HEK293 (cell line): ENCODE data around the gene ATXN2.

ENCODE experiments used
- AEBP2 ChIP-seq: fragments of 450-650 bp; formaldehyde crosslinking; IDR thresholded peaks from 2 replicates; pipeline ENCODE4 v1.5.1; 2016; ENCODE audit warnings: missing biosample characterization, missing genetic modification characterization, borderline replicate concordance
- BCL11A ChIP-seq: fragments of 450-650 bp; formaldehyde crosslinking; IDR thresholded peaks from 2 replicates; pipeline ENCODE4 v1.5.1; 2016; ENCODE audit warnings: low read depth, missing biosample characterization, missing genetic modification characterization
- GLIS1 ChIP-seq: fragments of 450-650 bp; formaldehyde crosslinking; IDR thresholded peaks from 2 replicates; pipeline ENCODE4 v1.5.1; 2016; ENCODE audit warnings: missing biosample characterization, missing genetic modification characterization
- KLF1 ChIP-seq: fragments of 450-650 bp; formaldehyde crosslinking; IDR thresholded peaks from 2 replicates; pipeline ENCODE4 v1.5.1; 2016; ENCODE audit warnings: missing biosample characterization, missing genetic modification characterization
- PRDM1 ChIP-seq: fragments of 450-650 bp; formaldehyde crosslinking; IDR thresholded peaks from 2 replicates; pipeline ENCODE4; 2016; ENCODE audit warnings: missing biosample characterization, missing genetic modification characterization
- TRIM28 ChIP-seq: IDR thresholded peaks from 2 replicates; pipeline ENCODE4 v1.6.1; 2011; ENCODE audit warnings: low read length, control low read depth, borderline replicate concordance
- ZBTB1 ChIP-seq: fragments of 450-650 bp; formaldehyde crosslinking; IDR thresholded peaks from 2 replicates; pipeline ENCODE4 v1.5.1; 2016; ENCODE audit warnings: missing biosample characterization, missing genetic modification characterization
- ZFHX2 ChIP-seq: fragments of 450-650 bp; formaldehyde crosslinking; conservative IDR thresholded peaks from 2 replicates; pipeline ENCODE4 v1.5.1; 2016; ENCODE audit warnings: missing biosample characterization, missing genetic modification characterization
- ZNF10 ChIP-seq: fragments of 450-650 bp; formaldehyde crosslinking; IDR thresholded peaks from 2 replicates; pipeline ENCODE4 v1.5.1; 2017; ENCODE audit warnings: missing biosample characterization, missing genetic modification characterization
- ZNF114 ChIP-seq: fragments of 450-650 bp; formaldehyde crosslinking; IDR thresholded peaks from 2 replicates; pipeline ENCODE4 v1.5.0; 2017; ENCODE audit warnings: missing biosample characterization, missing genetic modification characterization
- ZNF311 ChIP-seq: fragments of 450-650 bp; formaldehyde crosslinking; IDR thresholded peaks from 2 replicates; pipeline ENCODE4 v1.5.1; 2017; ENCODE audit warnings: missing biosample characterization, missing genetic modification characterization, borderline replicate concordance
- ZNF341 ChIP-seq: fragments of 450-650 bp; formaldehyde crosslinking; IDR thresholded peaks from 2 replicates; pipeline ENCODE4; 2016; ENCODE audit warnings: low read depth, missing biosample characterization, missing genetic modification characterization
- ZNF362 ChIP-seq: fragments of 450-650 bp; formaldehyde crosslinking; IDR thresholded peaks from 2 replicates; pipeline ENCODE4 v1.5.1; 2016; ENCODE audit warnings: missing biosample characterization, missing genetic modification characterization
- ZNF394 ChIP-seq: fragments of 450-650 bp; formaldehyde crosslinking; IDR thresholded peaks from 2 replicates; pipeline ENCODE4 v1.5.1; 2016; ENCODE audit warnings: missing biosample characterization, missing genetic modification characterization, mild to moderate bottlenecking, moderate library complexity, borderline replicate concordance
- ZNF398 ChIP-seq: fragments of 450-650 bp; formaldehyde crosslinking; IDR thresholded peaks from 2 replicates; pipeline ENCODE4 v1.5.1; 2017; ENCODE audit warnings: missing biosample characterization, missing genetic modification characterization
- ZNF404 ChIP-seq: fragments of 450-650 bp; formaldehyde crosslinking; IDR thresholded peaks from 2 replicates; pipeline ENCODE4 v1.5.1; 2017; ENCODE audit warnings: missing biosample characterization, missing genetic modification characterization
- ZNF48 ChIP-seq: fragments of 450-650 bp; formaldehyde crosslinking; IDR thresholded peaks from 2 replicates; pipeline ENCODE4 v1.5.1; 2016; ENCODE audit warnings: missing biosample characterization, missing genetic modification characterization
- ZNF513 ChIP-seq: fragments of 450-650 bp; IDR thresholded peaks from 2 replicates; pipeline ENCODE4 v1.5.1; 2018; ENCODE audit warnings: missing biosample characterization, missing genetic modification characterization
- ZNF514 ChIP-seq: fragments of 450-650 bp; formaldehyde crosslinking; IDR thresholded peaks from 2 replicates; pipeline ENCODE4 v1.5.1; 2016; ENCODE audit warnings: missing biosample characterization, missing genetic modification characterization
- ZNF529 ChIP-seq: fragments of 450-650 bp; formaldehyde crosslinking; IDR thresholded peaks from 2 replicates; pipeline ENCODE4 v1.5.1; 2017; ENCODE audit warnings: missing genetic modification characterization, missing biosample characterization; ENCODE audit not compliant: insufficient replicate concordance
- ZNF560 ChIP-seq: fragments of 450-650 bp; formaldehyde crosslinking; IDR thresholded peaks from 2 replicates; pipeline ENCODE4 v1.5.1; 2017; ENCODE audit warnings: missing biosample characterization, missing genetic modification characterization, borderline replicate concordance
- ZNF600 ChIP-seq: fragments of 450-650 bp; formaldehyde crosslinking; IDR thresholded peaks from 2 replicates; pipeline ENCODE4 v1.5.1; 2016; ENCODE audit warnings: missing biosample characterization, missing genetic modification characterization
- ZNF624 ChIP-seq: fragments of 450-650 bp; formaldehyde crosslinking; IDR thresholded peaks from 2 replicates; pipeline ENCODE4 v1.5.1; 2017; ENCODE audit warnings: missing biosample characterization, missing genetic modification characterization
- ZNF629 ChIP-seq: fragments of 450-650 bp; formaldehyde crosslinking; IDR thresholded peaks from 2 replicates; pipeline ENCODE4 v1.5.1; 2017; ENCODE audit warnings: missing biosample characterization, missing genetic modification characterization
- ZNF645 ChIP-seq: fragments of 450-650 bp; formaldehyde crosslinking; IDR thresholded peaks from 2 replicates; pipeline ENCODE4; 2016; ENCODE audit warnings: missing biosample characterization, missing genetic modification characterization
- ZNF670 ChIP-seq: fragments of 450-650 bp; formaldehyde crosslinking; IDR thresholded peaks from 2 replicates; pipeline ENCODE4 v1.5.1; 2016; ENCODE audit warnings: missing biosample characterization, missing genetic modification characterization, low read depth
- ZNF76 ChIP-seq: fragments of 450-650 bp; formaldehyde crosslinking; IDR thresholded peaks from 2 replicates; pipeline ENCODE4; 2016; ENCODE audit warnings: low read depth, missing biosample characterization, missing genetic modification characterization, borderline replicate concordance
- ZNF777 ChIP-seq: fragments of 450-650 bp; formaldehyde crosslinking; IDR thresholded peaks from 2 replicates; pipeline ENCODE4 v1.5.1; 2017; ENCODE audit warnings: missing biosample characterization, missing genetic modification characterization, borderline replicate concordance
- ZSCAN16 ChIP-seq: fragments of 450-650 bp; formaldehyde crosslinking; IDR thresholded peaks from 2 replicates; pipeline ENCODE4 v1.5.1; 2016; ENCODE audit warnings: missing biosample characterization, missing genetic modification characterization
- TF ChIP-seq, protein P1 (sequence below): fragments of 450-650 bp; formaldehyde crosslinking; IDR thresholded peaks from 2 replicates; pipeline ENCODE4 v1.5.1; 2016; ENCODE audit warnings: missing biosample characterization, missing genetic modification characterization

The ATXN2 gene

GRCh38 chr12:111596985-111597830 lies 1.9 kb downstream of the ATXN2 start (continued):
- no peak for TF ChIP-seq AEBP2 (tag by site-specific recombination)
- no peak for TF ChIP-seq ZNF514 (tag by site-specific recombination)
- no peak for TF ChIP-seq PRDM1 (tag by site-specific recombination)
- no peak for TF ChIP-seq ZNF600
- no peak for TF ChIP-seq ZNF404
- TF ChIP-seq ZNF777 (tag by site-specific recombination), result no peak
- TF ChIP-seq ZNF76 (tag by site-specific recombination), result no peak; the same call in 1 of the 2 replicates
- TF ChIP-seq ZNF341 (tag by site-specific recombination), result no peak
- TF ChIP-seq ZNF114 (tag by site-specific recombination), result no peak
- no peak for TF ChIP-seq ZNF513
- TF ChIP-seq ZNF560 (tag by site-specific recombination), result no peak
- TF ChIP-seq ZNF10, result no peak
- TF ChIP-seq GLIS1 (tag by site-specific recombination), result no peak
- TF ChIP-seq, protein P1, sequence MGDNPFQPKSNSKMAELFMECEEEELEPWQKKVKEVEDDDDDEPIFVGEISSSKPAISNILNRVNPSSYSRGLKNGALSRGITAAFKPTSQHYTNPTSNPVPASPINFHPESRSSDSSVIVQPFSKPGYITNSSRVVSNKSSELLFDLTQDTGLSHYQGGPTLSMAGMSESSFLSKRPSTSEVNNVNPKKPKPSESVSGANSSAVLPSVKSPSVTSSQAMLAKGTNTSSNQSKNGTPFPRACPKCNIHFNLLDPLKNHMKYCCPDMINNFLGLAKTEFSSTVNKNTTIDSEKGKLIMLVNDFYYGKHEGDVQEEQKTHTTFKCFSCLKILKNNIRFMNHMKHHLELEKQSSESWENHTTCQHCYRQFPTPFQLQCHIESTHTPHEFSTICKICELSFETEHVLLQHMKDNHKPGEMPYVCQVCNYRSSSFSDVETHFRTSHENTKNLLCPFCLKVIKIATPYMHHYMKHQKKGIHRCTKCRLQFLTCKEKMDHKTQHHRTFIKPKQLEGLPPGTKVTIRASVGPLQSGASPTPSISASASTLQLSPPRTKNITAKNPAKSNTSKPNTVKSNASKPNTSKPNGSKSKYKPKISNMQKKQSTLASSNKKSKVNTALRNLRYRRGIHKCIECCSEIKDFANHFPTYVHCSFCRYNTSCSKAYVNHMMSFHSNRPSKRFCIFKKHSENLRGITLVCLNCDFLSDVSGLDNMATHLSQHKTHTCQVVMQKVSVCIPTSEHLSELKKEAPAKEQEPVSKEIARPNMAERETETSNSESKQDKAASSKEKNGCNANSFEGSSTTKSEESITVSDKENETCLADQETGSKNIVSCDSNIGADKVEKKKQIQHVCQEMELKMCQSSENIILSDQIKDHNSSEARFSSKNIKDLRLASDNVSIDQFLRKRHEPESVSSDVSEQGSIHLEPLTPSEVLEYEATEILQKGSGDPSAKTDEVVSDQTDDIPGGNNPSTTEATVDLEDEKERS (tag by site-specific recombination), result no peak
- TF ChIP-seq ZNF394 (tag by site-specific recombination), result peak; percentile 47
- no peak for TF ChIP-seq ZNF362 (tag by site-specific recombination)
- no peak for TF ChIP-seq ZNF624 (tag by site-specific recombination)
- TF ChIP-seq ZSCAN16 (tag by site-specific recombination), result no peak
- no peak for TF ChIP-seq ZBTB1 (tag by site-specific recombination)
- no peak for TF ChIP-seq BCL11A
- no peak; the same call in 1 of the 2 replicates for TF ChIP-seq KLF1
- TF ChIP-seq ZFHX2, result no peak
- TF ChIP-seq ZNF645 (tag by site-specific recombination), result no peak
- TF ChIP-seq TRIM28, result 0 out of 2 replicates have a peak, but pooled peaks have one; percentile 27
- TF ChIP-seq ZNF529, result no peak
- TF ChIP-seq ZNF629 (tag by site-specific recombination), result peak; percentile 26; the same call in 1 of the 2 replicates
- no peak for TF ChIP-seq ZNF311
- TF ChIP-seq ZNF670 (tag by site-specific recombination), result no peak
- no peak for TF ChIP-seq ZNF398 (tag by site-specific recombination)
- TF ChIP-seq ZNF48 (tag by site-specific recombination), result no peak
